Femur (tissue), 1 donor: Measurements from ENCODE around the gene ICA1.
"Not testable (repeated sequence)": the region's sequence is repeated elsewhere in the genome, so short reads cannot be mapped to it uniquely, and the experiment has no call there.

Source experiments
- DNase-seq: peaks from one replicate; pipeline ENCODE4 v3.0.0-alpha.2; 2017

ICA1 gene

GRCh38 chr7:8260871-8261694 lies 884 bp downstream of the ICA1 start:
- peak; percentile 48 for DNase-seq

GRCh38 chr7:8259586-8260222 lies 2.3 kb downstream of the ICA1 start:
- DNase-seq: no peak

GRCh38 chr7:8258734-8259133 lies 3.2 kb downstream of the ICA1 start:
- DNase-seq: no peak

GRCh38 chr7:8258166-8258565 lies 3.8 kb downstream of the ICA1 start:
- DNase-seq: no peak

- no peak for DNase-seq
These were observed 6.0 kb downstream of the ICA1 start for GRCh38 chr7:8255680-8256655.

GRCh38 chr7:8254667-8255066 lies 7.3 kb downstream of the ICA1 start:
- DNase-seq: no peak

- DNase-seq: no peak
These were observed 7.8 kb downstream of the ICA1 start for GRCh38 chr7:8254215-8254614.

- no peak for DNase-seq
These were observed 10.8 kb downstream of the ICA1 start for GRCh38 chr7:8251195-8251594.

- no peak for DNase-seq
These were observed 11.4 kb downstream of the ICA1 start for GRCh38 chr7:8250547-8250946.

- DNase-seq: no peak
These were observed 12.8 kb downstream of the ICA1 start for GRCh38 chr7:8249121-8249520.

- DNase-seq: no peak
These were observed 15.9 kb downstream of the ICA1 start for GRCh38 chr7:8246020-8246419.

GRCh38 chr7:8245032-8245431 lies 16.9 kb downstream of the ICA1 start:
- not testable (repeated sequence) for DNase-seq

- not testable (repeated sequence) for DNase-seq
These were observed 18.9 kb downstream of the ICA1 start for GRCh38 chr7:8243059-8243458.

- DNase-seq: not testable (repeated sequence)
These were observed 22.1 kb downstream of the ICA1 start for GRCh38 chr7:8239702-8240362.

GRCh38 chr7:8236780-8237407 lies 25.1 kb downstream of the ICA1 start:
- no peak for DNase-seq

- DNase-seq: no peak
These were observed 28.7 kb downstream of the ICA1 start for GRCh38 chr7:8232999-8233847.

GRCh38 chr7:8229927-8230326 lies 32.0 kb downstream of the ICA1 start:
- no peak for DNase-seq

- DNase-seq: no peak
These were observed 32.9 kb downstream of the ICA1 start for GRCh38 chr7:8228766-8229674.

GRCh38 chr7:8228068-8228467 lies 33.9 kb downstream of the ICA1 start:
- no peak for DNase-seq

- no peak for DNase-seq
These were observed 34.7 kb downstream of the ICA1 start for GRCh38 chr7:8227261-8227660.
